Renal cortical epithelial cell (primary cell): ENCODE results near the gene BAX. TPM values are rescaled to one million over a fixed set of nuclear protein-coding genes. Genes with fewer than 3 reads are reported as not detected.

Experiments
- DNase-seq: peaks from one replicate; pipeline ENCODE4 v3.0.0-alpha.2; 2011; ENCODE audit warnings: low read depth
- total RNA-seq: library from RNA; depleted of rRNA; stranded (reverse); fragments of >200 nt; gene quantifications from 2 replicates; pipeline ENCODE4 v1.2.3, GENCODE V29; 2014

The BAX gene
- total RNA-seq, 1 donor from 2014 or later, result 135 TPM

DNA sequence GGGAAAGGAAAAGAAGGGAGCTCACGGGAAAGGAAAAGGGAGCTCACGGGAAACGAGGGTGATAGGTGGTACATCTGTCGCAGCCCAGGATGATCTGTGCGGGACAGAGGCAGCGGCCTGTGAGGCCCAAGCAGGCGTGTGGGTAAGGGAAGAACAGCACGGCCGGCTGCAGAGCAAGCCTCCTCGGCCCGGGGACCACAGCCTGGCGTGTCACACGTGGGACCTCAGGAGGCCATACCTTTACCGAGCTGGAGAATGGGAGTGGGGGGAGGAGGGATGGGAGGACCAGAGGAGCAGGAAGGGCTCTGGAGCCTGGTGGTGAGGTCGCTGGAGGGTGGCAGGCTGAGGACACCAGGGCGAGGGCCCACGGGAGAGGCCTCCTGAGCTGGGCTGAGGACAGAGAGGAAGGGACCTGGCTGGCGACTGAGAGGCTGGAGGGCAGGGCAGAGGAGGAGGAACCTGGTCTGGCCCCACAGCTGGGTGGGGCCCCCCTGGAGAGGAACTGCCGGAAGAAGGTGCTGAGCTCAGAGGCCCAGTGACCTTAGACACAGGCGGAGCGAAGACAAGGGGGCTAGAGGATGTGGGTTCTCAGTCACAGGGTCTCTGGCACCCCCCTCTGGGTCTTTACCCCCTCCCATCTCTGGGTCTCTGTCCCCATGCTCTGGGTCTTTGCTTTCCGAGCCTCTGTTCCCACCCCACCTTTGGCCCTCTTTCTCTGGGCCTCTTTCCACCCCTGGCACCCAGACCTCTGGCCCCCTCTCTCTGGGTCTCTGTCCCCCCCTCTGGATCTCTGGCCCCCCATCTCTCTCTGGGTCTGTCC is 7.6 kb downstream of the BAX start:
- peak; percentile 39 for DNase-seq

DNA sequence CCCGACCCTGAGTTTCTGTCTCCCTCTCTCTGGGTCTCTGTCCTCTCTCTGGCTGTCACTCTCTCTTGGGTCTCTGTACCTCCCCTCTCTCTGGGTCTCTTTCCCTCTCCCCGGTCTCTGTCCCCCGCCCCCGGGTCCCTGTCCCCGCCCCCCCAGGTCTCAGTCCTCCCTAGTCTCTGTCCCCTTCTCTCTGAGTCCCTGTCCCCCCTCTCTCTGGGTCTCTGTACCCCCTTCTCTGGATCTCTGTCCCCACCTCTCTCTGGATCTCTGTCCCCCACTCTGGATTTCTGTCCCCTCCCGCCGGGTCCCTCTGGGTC is 8.1 kb downstream of the BAX start:
- no peak for DNase-seq

DNA sequence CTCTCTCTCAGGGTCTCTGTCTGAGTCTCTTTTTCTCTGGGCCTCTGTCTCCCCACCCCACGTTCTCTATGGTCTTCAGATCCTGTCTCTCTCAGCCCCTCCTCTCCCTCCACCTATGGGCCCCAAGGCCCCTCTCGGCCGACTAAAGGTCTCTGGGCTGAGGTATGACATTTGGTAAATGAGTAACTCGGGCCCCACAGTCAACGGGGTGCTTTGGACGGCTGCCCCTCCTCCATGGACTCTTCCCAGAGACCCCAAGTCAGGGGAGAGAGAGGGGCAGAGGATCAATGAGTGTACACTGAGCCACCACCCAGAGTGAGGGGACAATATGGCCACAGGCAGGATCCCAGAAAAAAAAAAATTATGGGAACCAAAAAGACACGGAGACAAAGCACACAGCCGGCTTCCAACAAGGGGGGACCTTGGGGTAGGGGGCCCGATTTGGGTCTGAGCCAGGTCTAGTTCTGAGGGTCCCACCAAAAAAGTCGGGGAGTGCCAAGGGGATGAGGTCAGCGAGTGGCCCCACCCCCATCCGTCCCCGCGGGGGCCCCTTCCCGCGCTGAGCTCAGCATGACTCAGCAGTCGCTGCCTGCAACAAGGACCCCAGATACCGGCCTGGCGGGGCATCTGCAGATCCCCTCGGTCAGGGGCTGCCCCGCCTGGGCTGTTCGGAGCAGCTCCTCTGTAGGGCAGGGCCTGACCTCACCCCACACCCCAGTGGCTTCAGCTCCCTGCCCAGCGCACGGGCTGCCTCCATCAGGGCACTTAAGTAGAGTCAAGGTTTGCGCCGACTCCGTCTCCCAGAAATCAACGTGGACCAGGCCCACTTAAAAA is 8.9 kb downstream of the BAX start:
- peak; percentile 44 for DNase-seq

DNA sequence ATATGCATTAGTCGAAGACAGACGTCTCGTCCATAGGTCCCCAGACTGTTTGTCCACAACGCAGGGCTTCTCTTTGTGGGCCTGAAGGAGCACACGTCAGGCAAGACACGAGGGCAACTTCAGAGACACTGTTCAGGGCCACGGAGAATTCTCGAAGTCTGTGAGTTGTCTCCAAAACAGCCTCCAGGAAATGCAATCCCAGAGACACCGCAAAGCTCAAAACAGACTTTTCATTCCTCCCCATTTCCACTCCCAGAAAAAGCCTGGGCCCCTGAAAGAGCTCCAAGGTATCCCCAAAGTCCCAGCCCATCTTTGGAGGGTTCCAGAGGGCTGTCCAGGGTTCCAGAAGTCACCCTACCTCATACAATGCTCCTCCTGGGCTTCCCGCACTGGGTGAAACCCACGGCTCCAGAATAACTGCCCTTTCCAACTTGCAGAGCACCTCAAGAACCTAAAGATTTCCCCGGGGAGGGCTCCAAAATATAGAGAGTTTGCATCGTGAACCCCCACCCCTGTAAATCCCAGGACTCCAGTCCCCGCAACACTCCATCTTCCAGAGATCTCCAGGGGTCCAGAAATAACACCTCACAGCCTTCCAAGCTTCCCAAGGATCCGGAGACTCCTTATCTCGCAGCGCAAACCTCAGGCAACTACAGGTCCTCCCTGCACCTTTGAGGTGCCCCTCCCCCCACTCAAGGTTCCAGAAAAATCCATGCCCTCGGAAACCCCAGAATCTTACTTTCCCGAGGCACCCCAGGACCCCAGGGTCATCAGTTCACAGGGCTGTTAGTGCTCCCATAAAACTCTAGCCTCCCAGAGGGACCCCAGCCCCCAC is 9.7 kb downstream of the BAX start:
- peak; percentile 44 for DNase-seq

DNA sequence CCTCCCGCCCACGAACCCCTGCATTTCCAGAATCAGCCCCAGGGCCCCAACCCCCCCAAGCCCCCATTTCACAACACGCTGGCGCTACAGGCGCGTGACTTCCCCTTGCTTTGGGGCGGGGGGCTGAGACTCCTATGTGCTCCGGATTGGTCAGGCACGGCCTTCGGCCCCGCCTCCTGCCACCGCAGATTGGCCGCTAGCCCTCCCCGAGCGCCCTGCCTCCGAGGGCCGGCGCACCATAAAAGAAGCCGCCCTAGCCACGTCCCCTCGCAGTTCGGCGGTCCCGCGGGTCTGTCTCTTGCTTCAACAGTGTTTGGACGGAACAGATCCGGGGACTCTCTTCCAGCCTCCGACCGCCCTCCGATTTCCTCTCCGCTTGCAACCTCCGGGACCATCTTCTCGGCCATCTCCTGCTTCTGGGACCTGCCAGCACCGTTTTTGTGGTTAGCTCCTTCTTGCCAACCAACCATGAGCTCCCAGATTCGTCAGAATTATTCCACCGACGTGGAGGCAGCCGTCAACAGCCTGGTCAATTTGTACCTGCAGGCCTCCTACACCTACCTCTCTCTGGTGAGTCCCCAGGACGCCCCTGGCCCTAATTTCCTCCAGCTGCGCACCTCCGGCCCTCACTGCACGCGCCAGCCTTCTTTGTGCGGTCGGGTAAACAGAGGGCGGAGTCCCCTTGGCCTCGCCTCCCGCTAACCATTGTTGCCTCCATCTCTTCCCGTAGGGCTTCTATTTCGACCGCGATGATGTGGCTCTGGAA is 10.5 kb downstream of the BAX start, which contains the start of gene FTL:
Gene FTL, plus strand, starts transcription at position 270 of the 766 bp plus-strand sequence. Its CDS starts 199 bp downstream, at position 469.
- peak; percentile 84 for DNase-seq

DNA sequence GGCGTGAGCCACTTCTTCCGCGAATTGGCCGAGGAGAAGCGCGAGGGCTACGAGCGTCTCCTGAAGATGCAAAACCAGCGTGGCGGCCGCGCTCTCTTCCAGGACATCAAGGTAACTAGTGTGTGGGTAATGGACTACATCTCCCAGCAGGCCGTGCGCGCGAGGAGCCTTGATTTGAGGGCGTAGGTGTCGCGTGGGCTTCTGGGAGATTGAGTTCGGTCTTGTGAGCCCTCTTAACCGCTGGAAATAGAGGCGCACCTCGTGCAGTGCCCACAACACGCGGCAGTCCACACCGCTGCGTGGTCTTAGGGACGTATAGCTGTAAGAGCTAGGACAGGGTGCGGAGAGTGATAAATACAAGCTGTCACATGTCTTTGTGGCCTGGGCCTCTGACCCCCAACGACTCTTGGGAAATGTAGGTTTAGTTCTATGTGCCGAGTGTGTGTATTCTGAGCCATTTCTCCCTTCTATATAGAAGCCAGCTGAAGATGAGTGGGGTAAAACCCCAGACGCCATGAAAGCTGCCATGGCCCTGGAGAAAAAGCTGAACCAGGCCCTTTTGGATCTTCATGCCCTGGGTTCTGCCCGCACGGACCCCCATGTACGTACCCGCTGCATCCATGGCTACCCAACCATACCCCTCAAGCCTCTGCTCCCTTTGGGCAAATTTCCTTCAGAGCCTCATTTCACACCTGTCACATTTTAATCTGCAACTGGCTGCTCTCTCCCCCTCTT is 11.3 kb downstream of the BAX start:
- peak; percentile 67 for DNase-seq

DNA sequence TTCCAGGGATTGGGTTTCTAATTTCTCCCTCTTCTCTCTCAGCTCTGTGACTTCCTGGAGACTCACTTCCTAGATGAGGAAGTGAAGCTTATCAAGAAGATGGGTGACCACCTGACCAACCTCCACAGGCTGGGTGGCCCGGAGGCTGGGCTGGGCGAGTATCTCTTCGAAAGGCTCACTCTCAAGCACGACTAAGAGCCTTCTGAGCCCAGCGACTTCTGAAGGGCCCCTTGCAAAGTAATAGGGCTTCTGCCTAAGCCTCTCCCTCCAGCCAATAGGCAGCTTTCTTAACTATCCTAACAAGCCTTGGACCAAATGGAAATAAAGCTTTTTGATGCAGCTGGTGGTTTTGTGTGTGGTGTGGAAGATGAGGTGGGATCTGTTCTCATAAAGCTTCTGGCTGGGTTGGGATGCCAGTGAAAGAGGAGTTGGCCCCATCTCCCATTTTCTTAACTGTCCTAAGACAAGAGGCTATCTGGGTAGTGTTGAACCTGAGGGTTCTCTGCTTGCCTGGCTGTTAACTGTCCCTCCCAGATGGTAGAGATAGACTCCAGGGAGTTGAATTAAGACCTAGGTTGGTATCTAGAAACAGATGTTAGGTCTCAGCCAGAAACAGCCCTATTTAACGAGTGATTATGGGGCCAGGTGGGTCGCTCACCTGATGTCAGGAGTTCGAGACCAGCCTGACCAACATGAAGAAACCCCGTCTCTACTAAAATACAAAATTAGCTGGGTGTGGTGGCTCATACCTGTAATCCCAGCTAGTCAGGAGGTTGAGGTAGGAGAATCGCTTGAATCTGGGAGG is 12.1 kb downstream of the BAX start:
- peak; percentile 23 for DNase-seq

DNA sequence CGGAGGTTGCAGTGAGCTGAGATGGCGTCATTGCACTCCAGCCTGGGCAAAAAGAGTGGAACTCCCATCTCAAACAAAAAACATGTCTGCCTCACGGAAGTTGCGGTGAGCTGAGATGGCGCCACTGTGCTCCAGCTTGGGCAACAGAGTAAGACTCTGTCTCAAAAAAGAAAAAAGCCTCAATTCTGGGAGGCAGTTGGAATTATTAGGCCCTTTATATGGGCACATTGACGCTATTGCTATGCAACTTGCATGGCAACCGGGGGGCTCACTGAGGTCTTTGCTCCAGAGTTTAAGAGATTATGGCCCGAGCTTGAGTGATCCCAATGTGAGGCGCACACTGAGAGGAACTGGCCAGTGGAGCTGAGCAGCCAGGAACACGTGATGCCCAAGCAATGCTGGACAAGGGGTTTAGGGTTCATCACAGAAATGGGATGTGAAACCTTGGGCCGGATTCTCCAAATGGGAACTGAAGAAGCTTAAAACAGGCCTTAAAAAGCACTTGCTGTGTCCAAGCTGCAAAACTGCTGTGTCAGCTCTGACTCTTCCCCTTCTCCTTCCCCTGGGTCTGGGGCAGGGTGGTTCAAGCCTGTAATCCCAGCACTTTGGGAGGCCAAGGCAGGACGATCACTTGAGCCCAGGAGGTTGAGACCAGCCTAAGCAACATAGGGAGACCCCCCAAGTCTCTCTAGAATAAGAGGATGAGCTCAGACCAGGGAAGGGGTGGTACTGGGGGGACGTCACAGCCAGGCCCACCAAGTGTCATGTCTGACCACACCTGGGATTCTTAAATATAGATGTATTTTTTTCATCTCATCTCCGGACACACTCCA is 12.9 kb downstream of the BAX start:
- peak; percentile 70 for DNase-seq

DNA sequence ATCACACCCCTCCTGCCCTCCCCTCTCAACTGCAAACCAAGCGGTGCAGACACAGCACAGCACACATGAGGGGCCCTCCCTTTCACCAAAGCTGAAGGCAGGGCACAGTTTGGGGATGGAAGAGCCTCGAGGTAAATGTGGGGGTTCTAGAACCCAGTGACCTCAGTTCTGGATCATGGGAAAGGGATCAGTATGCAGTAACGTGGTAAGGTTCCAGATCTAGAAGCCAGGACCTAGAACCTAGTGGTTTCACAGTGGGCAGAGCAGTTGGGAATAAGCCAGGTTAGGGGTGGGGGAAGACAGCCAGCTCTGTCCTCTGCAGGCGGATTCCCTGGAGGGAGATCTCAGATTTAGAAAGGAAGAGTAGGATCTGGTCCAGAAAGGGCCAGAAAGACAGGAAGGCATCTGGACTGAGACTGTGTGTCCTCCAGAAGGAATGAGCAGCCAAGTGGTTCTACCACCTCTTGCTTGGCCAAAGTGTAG is 13.5 kb downstream of the BAX start:
- no peak for DNase-seq

DNA sequence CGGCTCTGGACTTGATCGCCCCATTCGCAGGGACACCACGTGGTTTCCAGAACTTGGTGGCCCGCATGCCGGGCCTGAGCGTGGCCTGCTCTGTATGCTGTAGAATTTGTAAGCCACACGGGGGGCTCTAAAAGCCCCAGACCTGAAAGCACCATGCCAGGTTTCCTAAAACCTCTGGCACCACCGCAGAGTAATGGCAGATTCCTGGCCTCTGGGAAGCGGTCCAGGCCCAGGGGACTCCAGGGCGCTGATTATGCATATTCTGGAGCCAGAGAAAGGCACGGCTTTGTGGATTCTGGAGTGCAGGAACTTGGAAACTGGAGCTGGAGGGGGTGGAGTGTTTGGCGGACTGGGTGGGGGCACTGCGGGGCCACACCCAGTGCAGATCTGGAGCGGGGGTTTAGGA is 14.1 kb downstream of the BAX start:
- DNase-seq, result no peak

DNA sequence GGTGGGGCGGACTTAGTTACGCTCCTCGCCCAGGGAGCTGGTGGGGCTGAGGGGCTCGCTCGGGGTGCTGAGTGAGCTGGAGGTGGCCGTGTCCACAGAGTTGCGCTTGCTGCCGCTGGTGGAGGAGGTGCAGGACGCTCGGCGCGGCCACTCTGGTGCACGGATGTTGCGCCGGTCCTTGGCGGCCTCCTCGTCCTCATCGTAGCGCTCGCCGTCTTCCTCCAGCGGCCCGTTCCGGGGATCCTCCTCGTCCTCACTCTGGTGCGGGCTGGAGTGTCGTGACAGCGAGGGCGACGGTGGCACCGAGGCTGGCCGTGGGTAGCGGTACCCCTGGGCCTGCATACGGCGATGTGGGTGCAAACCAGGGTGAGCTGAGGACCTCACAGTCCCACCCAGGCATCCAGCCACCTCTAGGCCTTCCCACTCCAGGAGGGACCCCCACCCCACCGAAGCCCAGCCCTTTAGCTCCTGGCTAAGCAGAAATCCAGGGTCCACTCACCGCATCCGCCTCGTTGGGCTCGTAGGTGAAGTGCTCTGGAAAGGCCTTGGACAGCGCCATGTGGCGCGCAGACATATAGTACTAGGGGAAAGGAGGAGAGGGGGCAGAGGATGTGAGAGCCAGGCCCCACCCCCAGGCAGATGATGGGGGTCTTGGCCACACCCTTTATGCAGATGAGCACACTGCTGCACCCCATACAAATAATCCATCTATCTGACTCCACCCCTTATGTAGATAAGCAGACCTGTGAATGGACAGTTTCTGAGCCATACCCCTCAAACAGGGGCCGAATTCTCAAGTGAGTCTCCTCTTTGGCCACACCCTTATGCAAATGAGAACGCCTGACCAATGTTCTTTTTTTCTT is 14.8 kb downstream of the BAX start:
- no peak for DNase-seq

DNA sequence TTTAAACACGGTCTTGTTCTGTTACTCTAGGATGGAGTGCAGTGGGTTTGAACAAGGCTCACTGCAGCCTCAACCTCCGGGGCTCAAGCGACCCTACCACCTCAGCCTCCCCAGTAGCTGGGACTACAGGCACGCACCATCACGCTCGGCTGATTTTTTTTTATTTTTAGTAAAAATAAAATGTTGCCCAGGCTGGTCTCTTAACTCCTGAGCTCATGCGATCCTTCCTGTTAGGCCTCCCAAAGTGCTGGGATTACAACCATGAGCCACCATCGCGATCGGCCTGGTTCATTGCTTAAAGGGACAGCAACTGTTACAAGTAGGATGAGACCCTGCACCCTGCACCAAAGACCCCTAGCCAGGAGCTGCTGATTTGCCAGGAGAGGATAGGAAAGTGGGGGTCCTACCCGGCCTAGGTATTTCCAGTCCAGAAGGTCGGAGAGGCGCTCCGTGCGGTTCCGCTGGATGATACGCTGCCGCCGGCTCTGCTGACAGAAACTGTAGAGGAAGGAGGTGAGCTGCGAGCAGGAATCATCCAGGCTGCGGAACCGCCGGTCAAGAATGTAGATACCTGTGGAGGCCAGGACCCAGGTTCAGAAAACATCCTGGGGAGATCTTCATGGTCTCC is 15.6 kb downstream of the BAX start:
- no peak for DNase-seq

DNA sequence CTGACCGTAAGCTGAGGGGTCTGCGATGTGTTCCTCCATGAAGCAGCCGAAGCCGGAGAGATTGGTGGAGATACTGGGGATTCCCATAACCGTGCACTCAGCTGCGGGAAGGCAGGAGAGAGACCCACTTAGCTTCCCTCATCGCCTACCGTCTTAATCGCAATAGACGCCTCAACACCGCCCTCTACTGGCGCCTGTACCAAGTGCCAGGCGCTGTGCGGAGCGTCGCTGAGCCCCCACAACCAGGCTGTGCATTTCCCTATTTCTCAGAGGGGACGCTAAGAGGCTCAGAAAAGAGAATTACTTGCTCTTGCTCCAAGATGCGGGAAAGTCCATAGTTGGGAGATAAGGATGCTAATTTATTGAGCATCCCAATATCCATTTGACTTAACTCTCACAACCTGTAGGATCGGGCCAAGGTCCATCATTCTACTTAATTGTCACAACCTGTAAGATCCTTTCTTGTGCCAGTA is 16.3 kb downstream of the BAX start:
- peak; percentile 50 for DNase-seq

DNA sequence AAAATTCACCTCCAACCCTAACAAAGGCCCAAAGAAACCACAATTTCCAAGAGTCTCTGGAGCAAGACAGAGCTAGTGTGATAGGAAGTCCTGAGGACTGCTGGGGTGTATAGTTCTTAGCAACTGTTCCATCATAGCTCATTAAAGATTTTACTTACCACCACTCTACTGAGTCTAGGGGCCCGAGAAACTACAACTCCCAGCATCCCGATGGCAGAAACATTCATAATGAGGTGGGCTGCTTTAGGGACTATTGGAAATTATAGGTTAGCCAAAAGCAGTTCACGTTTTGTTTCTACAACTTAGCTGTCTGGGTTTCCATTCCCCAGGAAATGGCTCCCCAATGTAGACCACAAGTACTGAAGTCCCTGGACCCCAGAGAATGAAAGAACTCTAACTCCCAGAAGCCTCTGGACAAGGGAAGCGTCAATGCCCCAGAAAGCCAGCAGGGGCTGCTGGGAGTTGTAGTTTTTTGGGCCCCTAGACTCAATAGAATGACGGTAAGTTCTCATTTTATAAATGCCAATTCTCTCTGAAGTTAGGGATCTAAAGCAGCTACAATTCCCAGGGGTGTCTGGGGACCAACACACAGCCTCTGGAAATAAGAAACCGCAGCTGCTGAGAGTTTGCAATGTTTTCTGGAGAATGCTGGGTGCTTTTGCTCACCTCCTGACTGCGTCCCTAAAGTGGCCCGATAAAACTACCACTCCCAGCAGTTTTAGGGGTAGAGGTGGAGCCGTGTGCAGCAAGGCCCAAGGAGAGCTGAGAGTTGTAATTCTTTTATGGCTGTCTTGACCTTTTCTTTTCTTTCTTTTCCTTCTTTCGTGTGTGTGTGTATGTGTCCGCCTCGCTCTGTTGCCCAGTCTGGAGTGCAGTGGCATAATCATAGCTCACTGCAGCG is 21.5 kb downstream of the BAX start:
- no peak for DNase-seq

DNA sequence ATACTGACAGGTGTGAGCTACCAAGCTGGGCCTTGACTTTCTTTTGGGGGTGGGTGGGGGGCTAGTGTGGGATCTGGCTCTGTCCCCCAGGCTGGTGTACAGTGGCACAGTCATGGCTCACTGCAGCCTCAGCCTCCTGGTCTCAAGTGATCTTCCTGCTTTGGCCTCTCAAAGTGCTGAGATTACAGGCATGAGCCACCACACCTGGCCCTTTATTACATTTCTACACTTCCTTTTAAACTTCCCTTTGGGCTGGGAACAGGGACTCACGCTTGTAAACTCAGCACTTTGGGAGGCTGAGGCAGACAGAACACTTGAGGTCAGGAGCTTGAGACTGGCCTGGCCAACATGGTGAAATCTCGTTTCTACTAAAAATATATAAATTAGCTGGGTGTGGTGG is 22.4 kb downstream of the BAX start:
- DNase-seq, result no peak

DNA sequence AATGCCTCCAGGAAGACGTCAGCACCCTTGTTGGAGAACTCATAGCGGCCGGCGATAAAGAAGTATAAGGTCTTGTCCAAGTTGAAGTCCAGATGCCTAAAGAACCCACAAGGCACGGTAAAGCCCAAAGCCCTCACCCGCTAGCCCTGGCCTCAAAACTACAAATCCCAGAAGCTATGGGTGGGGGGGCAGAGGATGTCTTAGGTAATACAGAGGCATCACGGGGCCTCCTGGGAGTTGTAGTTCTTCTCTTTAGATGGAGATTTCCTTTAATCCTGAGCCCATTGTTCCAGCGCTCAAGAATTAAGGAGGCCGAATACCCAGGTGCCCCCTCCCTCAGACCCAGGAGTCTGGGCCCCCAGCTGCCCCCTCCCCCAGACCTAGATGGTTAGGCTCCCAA is 27.6 kb downstream of the BAX start:
- DNase-seq, result no peak
